A204.1 (cell line): ENCODE data around the gene FCN2.
"Not testable (repeated sequence)": the region's sequence is repeated elsewhere in the genome, so short reads cannot be mapped to it uniquely, and the experiment has no call there.

Experiments
- FAIRE-seq: peaks from 2 replicates; lab custom pipeline; 2012; peaks lifted over from hg19 to GRCh38; lab: Jason Lieb, UNC

The FCN2 gene

DNA sequence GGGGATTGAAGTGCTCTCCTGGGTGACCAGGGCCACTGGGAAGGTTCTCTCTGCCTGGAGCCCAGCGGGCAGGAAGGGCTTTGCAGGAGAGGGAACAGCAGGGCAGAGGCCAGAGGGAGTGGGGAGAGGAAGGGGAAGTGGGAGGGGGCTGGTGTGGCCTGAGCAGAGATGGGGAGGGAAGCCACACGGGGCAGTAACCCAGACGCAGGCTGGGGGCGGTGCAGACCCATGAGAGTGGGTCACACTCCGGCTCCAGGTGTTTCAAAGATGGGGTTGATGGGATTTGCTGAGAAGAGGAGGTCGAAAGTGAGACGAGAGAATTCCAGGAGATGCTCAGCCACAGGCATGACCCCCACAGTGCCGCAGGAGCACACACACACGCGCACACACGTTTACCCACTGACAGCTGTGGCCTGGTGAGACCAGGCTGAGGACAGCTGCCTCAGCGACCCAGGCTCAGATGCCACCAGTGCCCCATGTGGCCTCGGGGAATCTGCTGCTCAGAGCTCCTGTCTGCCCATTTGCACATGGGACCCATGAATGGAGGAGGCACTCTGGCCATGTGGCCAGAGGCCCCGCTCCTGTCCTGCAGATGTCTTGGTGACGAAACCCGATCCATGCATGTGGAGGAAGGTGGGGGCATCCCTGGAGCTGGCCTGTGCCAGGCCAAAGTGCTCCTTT is 32.7 kb upstream of the FCN2 start:
- no peak for FAIRE-seq

DNA sequence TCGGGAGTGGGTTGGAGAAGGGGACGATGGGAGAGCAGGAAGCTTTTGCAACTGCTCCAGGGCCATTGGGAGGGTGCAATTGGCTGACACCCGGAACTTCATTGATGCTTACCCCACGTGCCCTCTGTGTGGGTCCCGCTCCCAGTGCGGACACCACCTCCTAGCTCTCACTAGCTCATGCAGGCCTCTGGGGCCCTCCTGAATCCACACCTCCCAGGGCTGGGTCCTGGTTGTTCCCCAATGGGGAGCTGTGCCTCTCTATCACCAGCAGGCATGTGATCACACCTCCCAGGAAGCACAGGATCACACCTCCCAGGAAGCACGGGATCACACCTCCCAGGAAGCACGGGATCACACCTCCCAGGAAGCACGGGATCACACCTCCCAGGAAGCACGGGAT is 32.1 kb upstream of the FCN2 start:
- no peak for FAIRE-seq

DNA sequence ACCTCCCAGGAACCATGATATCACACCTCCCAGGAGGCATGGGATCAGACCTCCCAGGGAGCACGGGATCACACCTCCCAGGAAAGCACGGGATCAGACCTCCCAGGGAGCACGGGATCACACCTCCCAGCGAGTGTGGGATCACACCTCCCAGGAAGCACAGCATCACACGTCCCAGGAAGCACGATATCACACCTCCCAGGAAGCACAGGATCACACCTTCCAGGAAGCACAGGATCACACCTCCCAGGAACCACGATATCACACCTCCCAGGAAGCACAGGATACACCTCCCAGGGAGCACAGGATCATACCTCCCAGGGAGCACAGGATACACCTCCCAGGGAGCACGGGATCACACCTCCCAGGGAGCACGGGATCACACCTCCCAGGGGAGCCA is 30.0 kb upstream of the FCN2 start:
- FAIRE-seq = no peak

DNA sequence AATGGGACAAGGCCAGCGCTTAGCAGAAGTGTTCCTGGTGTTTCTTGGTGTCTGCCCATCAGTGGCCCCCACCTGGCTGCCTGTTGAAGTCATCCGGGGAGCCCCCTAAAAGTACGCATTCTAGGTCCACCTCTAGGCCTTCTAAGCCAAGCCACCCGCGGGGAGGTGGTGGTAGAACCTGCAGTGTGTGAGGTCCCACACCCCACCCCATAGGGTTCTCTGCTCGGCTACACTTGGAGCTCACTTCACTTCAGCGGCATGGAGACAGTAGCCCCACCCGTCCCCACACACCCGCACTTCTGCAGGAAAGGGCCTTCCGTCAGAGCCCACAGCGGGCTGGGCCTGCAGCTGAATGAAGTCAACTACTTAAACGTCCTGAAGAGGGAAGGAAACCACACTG is 29.6 kb upstream of the FCN2 start:
- FAIRE-seq = no peak

DNA sequence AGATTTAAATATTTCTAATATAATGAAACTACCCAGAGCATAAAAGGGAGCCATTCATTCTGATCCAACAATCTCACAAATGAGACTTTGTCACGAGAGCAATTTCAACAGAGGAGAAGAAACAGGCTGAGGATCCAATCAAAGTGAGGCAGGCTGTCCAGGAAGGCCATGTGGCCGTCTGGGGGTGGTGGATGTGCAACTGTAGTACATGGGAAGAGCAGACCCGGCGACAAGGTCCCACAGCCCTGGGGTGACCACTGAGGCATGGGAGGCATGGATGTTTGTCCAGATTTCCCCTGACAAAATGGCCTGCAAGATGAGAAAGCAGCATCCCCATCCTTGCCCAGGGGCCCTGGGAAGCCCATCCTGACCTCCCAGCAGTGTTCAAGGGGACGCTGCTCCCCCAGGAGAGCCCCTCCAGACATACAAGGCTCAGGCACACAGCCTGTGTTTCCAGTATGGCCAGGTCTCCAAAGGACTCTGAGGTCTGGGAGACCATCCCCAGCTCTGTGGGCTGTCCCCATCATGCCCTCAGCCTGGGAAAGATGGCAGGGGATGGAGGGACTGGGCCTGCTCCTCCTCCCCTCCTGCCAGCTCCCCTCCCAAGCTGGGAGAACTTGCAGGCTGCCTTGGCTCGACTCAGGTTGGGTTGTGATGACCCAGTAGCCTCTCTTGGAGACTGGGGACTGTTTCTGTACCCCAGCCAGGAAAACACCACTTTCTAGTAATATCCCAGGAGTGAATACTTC is 27.5 kb upstream of the FCN2 start:
- no peak for FAIRE-seq

- FAIRE-seq = no peak
Observed at GRCh38 chr9:134853893-134854292, 26.7 kb upstream of the FCN2 start.

GRCh38 chr9:134854541-134854981 is 26.0 kb upstream of the FCN2 start:
- no peak for FAIRE-seq

GRCh38 chr9:134855231-134855899 is 25.2 kb upstream of the FCN2 start:
- FAIRE-seq = no peak

GRCh38 chr9:134855900-134856377 is 24.7 kb upstream of the FCN2 start:
- FAIRE-seq = no peak

GRCh38 chr9:134857451-134857850 is 23.2 kb upstream of the FCN2 start:
- not testable (repeated sequence) for FAIRE-seq

DNA sequence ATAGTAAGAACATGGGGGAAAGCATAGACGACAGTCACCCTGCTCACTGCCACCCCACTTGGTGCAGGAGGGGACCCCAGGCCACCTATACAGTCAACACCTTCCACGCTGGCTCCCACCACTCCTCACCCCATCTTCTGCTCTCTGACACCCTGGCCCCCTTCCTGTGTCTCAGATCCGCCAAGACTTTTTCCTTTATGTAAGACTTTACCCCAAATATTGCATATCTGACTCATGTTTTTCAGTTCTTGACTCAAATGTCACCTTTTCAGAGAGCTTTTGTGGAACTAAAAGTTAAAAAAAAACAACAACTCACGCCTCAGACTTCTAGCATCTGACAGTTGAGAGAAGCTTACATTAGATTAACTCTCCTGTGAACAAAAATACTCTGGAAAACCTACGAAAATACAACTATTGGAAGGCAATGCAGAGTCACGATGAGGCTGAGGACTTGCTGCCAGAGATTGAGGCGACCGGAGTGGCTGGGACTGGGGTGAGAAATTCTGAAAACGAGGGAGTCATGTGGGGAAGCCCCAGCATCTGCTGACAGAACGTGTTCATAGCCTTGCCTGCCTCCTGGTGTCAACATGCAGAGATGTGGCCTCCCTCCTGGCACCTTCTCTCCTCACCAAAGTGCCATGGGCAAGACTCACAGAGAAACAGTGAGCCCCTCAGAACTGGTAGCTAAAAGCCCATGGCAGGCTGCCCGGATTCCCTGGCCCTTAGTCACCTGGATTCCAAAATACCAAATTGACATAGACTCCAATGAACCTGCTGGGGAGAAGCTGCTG is 22.4 kb upstream of the FCN2 start:
- FAIRE-seq = no peak

- no peak for FAIRE-seq
Observed at GRCh38 chr9:134860510-134860909, 20.1 kb upstream of the FCN2 start.

GRCh38 chr9:134861595-134862334 is 18.8 kb upstream of the FCN2 start:
- no peak for FAIRE-seq

DNA sequence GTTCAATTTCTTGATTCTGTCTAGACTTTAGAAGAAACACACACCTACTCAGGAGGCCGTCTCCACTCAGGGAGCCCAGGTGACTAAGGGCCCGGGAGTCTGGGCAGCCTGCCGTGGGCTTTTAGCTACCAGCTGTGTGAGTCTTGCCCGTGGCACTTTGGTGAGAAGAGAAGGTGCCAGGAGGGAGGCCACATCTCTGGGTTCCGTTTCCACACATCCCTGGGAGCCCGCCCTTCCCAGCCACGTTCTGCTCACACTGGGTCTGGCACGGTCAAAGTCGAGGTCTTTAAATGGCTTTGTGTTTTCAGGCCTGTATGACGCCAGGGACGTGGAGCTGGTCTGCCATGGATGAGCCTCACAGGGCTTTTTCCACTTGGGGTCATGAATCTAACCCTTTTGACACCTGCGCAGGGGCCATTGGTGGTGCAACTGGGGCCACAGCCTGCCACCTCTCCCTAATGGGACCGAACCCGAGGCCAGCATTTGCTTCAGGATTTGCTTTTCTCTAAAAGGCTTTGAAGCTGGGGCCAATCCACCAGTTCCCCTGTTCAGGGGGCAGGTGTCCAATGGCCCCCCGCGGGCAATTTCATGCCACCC is 17.2 kb upstream of the FCN2 start:
- FAIRE-seq = no peak

DNA sequence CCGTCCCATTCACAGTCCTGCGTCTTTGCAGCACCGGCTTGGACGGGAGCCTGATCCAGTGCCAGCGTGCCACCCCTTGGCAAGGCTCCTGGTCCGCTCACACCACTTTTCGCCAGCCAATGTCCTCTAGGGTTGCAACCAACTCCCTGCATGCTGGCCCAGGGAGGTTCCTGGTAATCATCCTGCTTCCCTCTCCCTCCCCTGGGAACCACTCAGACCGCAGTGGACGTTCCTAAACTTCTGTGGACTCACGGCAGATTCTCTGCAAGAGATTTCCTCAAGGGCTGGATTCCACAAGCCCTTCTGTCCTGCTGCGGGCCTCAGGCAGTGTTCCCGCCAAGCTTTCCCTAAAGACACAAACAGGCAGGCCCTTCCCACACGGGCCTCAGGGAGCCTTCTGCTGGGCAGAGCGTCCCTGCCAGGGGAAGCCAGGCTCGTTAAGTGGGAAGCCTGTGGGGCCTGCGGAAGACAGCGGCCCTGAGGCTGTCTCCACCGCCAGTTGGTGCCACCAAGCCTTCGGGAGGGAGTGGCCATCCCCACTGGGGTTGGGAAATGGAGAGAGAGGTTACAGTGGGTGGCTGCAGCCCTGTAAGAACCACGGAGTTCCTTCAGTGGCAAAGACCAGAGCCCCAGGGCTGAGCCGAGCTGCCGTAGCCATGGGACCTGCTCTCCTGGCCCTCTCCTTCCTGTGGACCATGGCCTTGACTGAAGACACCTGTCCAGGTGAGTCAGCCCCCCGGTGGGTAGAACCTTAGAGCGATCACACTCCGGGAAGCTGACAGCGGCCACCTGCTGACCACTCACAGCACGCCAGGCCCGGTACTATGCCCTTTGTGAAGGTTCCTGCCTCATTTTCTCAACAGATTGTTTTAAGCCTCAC is 16.4 kb upstream of the FCN2 start:
- no peak for FAIRE-seq

DNA sequence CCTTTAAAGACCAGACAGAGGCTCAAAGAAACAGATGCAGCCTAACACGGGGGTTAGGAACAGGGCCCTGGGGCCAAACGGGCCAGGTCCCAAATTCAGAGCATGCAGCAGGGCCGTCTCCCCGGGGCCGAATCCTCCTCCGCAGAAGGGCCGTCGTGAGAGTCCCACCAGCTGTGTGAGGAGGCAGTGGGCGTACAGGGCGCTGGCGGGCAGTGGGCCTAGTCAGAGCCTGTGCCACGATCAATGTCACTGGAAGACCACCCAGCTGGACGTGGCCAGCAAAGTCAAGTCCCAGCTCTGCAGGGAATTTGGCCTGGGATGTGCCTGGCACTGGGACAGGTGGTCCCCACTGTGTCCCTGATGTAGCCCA is 15.8 kb upstream of the FCN2 start:
- FAIRE-seq = no peak

- FAIRE-seq = no peak
Observed at GRCh38 chr9:134867917-134868750, 12.5 kb upstream of the FCN2 start.

GRCh38 chr9:134868751-134869553 is 11.7 kb upstream of the FCN2 start:
- FAIRE-seq = no peak
